GM19397 (cell line): ENCODE results near the gene TNXB.

Experiments
- ATAC-seq: cut with Tn5 transposase; IDR thresholded peaks from one replicate; pipeline ENCODE4 v1.9.1; 2021; ENCODE audit warnings: mild to moderate bottlenecking, moderate library complexity; ENCODE audit not compliant: unreplicated experiment

TNXB gene, protein sequence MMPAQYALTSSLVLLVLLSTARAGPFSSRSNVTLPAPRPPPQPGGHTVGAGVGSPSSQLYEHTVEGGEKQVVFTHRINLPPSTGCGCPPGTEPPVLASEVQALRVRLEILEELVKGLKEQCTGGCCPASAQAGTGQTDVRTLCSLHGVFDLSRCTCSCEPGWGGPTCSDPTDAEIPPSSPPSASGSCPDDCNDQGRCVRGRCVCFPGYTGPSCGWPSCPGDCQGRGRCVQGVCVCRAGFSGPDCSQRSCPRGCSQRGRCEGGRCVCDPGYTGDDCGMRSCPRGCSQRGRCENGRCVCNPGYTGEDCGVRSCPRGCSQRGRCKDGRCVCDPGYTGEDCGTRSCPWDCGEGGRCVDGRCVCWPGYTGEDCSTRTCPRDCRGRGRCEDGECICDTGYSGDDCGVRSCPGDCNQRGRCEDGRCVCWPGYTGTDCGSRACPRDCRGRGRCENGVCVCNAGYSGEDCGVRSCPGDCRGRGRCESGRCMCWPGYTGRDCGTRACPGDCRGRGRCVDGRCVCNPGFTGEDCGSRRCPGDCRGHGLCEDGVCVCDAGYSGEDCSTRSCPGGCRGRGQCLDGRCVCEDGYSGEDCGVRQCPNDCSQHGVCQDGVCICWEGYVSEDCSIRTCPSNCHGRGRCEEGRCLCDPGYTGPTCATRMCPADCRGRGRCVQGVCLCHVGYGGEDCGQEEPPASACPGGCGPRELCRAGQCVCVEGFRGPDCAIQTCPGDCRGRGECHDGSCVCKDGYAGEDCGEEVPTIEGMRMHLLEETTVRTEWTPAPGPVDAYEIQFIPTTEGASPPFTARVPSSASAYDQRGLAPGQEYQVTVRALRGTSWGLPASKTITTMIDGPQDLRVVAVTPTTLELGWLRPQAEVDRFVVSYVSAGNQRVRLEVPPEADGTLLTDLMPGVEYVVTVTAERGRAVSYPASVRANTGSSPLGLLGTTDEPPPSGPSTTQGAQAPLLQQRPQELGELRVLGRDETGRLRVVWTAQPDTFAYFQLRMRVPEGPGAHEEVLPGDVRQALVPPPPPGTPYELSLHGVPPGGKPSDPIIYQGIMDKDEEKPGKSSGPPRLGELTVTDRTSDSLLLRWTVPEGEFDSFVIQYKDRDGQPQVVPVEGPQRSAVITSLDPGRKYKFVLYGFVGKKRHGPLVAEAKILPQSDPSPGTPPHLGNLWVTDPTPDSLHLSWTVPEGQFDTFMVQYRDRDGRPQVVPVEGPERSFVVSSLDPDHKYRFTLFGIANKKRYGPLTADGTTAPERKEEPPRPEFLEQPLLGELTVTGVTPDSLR (N-terminal part only)

DNA sequence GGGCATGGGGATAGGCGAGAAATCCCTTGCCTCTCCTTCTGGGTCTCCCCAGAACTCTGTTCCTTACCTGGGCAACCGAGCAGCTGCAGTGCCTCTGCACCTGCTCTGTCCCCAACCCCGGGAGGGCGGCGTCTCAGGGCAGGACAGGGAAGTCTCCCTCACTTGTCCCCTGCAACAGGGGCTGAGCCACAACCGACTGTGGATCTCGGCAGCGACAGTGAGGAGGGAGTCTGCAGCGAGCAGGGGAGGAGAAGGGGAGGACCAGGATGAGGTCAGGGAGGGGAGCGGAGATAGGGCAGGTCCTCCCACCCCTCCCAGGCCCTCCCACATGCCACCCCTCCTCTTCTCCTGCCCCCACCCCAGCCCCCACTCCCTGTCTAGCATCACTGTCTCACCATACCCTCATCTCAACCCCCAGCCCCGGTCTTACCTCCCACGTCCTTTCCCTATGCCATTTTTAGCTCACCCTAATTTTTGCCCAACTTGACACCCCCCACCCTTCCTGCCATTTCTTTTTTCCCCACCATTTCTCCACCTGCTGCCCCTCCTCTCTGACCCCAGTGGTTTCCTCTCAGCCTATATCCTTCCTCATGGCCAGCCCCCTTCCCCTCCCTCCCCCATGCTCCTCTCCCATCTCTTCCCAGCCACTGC lies at the start of gene TNXB:
Gene TNXB, minus strand, starts transcription at position 225 of the 651 bp plus-strand sequence. CDS start 11,140 bp downstream, outside the sequence.
- no peak for ATAC-seq

DNA sequence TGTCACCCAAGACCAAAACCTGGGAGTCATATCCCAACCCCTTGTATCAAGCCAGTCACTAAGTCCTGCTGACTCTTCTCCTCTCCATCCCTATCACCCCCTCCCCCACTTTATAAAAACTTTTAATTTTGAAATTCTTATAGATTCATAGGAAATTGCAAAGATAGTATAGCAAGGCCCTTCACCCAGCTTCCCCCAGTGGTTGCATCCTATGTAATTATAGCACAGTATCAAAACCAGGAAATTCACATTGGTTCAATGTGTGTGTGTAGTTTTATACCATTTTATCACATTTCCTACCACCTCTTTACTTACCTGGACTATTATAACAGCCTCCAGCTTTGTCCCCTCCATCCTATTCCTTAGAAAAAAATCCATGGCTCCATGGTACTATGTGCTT lies 48.9 kb upstream of the TNXB start:
- no peak for ATAC-seq

GRCh38 chr6:32156891-32157290 lies 47.8 kb upstream of the TNXB start:
- no peak for ATAC-seq

DNA sequence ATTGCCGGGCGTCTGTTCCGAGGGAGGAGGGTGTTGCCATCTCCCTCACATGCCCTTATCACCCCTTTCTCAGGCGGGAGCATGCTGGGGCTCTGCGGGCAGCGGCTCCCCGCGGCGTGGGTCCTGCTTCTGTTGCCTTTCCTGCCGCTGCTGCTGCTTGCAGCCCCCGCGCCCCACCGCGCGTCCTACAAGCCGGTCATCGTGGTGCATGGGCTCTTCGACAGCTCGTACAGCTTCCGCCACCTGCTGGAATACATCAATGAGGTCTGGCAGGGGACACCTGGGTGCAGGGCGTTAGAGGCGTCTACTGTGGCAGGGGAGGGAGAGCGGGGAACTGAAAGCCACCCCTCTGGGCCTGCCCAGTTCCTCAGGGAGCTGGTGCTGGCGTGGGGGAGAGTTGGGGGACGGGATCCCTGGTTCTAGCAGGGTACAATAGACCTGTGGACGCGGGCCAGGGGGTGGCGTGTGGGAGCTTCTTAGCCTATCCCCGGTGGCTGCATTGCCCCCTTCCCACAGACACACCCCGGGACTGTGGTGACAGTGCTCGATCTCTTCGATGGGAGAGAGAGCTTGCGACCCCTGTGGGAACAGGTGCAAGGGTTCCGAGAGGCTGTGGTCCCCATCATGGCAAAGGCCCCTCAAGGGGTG lies 45.5 kb upstream of the TNXB start:
- ATAC-seq, result no peak

- no peak for ATAC-seq
Measured at GRCh38 chr6:32153564-32154513, 44.7 kb upstream of the TNXB start, which contains the start of gene PPT2. Gene PPT2, plus strand, starts transcription at chr6:32154141. Its CDS starts 454 bp downstream, at chr6:32154595.

- no peak for ATAC-seq
Measured at GRCh38 chr6:32152769-32153563, 43.8 kb upstream of the TNXB start.

GRCh38 chr6:32151863-32152768 lies 43.0 kb upstream of the TNXB start, which contains the start of gene PRRT1:
Gene PRRT1, minus strand, starts transcription at chr6:32151939. Its CDS starts 112 bp downstream, at chr6:32151827.
- no peak for ATAC-seq

GRCh38 chr6:32151181-32151862 lies 42.2 kb upstream of the TNXB start:
- no peak for ATAC-seq

GRCh38 chr6:32149932-32150870 lies 41.1 kb upstream of the TNXB start:
- no peak for ATAC-seq

DNA sequence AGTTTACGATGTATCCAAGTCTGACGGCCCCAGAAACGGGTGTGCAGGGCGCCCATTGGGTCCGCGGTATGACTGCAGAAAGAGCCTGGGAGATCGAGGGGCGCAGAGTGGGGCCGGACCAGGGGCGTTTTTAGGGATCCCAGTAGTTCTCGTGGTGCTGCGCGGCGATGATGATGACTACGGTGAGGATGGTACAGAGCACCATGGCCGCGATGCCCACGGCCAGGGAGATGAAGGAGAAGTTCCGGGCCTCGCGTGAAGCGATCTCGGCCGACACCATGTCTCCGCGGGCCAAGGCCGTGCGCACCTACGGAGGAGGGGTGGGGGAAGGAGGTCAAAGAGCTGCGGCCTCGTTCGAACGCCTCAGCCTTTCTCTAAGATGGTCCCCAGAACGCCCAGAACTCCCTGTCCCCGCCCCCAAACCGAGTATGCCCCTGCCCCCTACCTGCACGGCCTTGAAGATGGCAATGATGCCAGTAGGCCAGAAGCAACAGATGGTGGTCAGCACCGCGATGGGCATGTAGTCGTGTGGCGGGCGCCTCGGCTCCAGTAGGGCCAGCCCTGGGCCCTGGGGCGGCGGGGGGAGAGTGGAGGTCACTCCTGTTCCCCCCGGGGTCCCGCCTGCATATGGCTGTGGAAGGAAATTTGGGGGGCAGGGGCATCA lies 40.1 kb upstream of the TNXB start:
- no peak for ATAC-seq

DNA sequence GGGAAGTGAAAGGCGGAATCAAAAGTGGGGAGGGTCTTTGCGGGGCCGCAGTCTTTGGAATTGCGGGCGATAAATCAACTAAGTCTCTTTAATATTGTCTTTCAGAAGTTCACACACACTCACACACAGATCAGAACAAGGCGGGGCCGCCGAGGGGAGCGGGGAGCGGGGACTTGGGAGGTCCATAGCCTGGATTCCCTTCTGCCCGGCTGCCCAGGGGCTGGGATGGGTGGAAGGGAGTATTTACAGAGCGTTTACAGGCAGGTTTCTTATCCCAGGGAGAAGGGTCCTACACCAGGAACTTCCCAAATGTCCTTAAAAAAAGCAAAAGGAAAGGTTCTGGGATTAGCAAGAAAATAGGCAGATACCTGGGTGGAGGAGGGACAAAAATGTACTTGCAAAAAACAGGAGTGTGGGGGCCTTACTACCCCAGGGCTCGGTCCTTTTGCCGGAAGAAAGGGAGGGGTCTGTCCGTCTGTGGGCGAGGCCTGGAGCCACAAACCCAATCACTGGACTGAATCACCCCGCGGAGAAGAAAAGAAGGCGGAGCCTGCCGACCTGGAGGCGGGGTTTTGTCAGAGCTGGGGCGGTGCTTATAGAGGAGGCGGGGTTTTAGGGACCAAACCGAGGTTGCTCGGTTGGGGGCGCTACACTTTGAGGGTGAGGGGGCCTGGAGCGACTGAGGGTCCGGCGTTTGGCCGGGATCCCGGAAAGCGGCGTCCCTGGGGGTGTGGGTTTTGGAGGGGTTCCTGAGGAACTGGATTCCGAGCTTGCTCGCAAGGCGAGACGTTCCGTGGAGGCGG lies 39.4 kb upstream of the TNXB start:
- ATAC-seq, result no peak

- no peak for ATAC-seq
Measured at GRCh38 chr6:32147401-32148132, 38.4 kb upstream of the TNXB start.

DNA sequence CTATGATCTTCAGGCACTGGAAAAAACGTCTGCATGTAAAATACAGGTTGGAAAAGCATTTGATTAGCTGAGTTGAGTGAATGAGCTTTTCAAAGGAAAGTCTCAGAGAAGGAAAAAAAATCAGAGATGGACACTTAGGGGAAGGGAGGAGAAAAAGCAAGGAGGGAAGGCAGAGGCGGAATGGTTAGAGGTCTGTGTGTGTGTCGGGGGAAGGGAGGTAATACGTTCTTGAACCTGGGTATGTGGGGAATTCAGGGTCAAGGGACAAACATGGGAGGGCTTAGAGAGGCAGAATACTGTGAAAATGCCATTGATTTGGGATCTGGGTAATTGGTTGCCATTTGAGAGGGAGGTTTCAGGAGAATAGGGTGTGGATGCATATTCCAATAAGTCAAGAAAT lies 37.5 kb upstream of the TNXB start:
- no peak for ATAC-seq
